Esophagus muscularis mucosa (tissue), 4 donors: Measurements from ENCODE around the gene ZNF783. TPM values are rescaled to one million over a fixed set of nuclear protein-coding genes. Genes with fewer than 3 reads are reported as not detected.

Experiments
- DNase-seq: peaks from one replicate; pipeline ENCODE4 v3.0.0-alpha.2; 2017; ENCODE audit errors: extremely low spot score
- H3K27ac ChIP-seq, 4 donors: fragments of 200-600 bp; sonication (generic); replicated peaks in 1 of 4; 1 replicate in 3 of 4; 2 replicates in 1 of 4; pipeline ENCODE4 v1.5.1; 2016 to 2019; ENCODE audit warnings: mild to moderate bottlenecking in 1 of 4
- H3K27me3 ChIP-seq, 4 donors: fragments of 200-600 bp; sonication (generic); one replicate each; pipeline versions ENCODE4 v1.5.1 to v1.6.0; 2016 to 2019
- H3K36me3 ChIP-seq, 4 donors: fragments of 200-600 bp; sonication (generic); one replicate each; pipeline ENCODE4 v1.5.1; 2016 to 2019
- H3K4me1 ChIP-seq, 4 donors: fragments of 200-600 bp; sonication (generic); one replicate each; pipeline ENCODE4 v1.5.1; 2016 to 2019
- H3K4me3 ChIP-seq, 4 donors: fragments of 200-600 bp; sonication (generic); 1 replicate in 2 of 4; 2 replicates in 2 of 4; pipeline ENCODE4 v1.5.1; 2016 to 2019; ENCODE audit warnings: mild to moderate bottlenecking in 4 of 4, moderate library complexity in 1 of 4
- H3K9me3 ChIP-seq, 4 donors: fragments of 200-600 bp; sonication (generic); 1 replicate in 3 of 4; 2 replicates in 1 of 4; pipeline ENCODE4 v1.5.1; 2016 to 2019
- CTCF ChIP-seq, 3 experiments: fragments of 200-600 bp in 2 of 3; fragments of 450-650 bp in 1 of 3; sonication (generic) in 2 of 3; IDR thresholded peaks; one replicate each; pipeline ENCODE4 v1.5.1; 2017 to 2019; ENCODE audit warnings: antibody characterized with exemption in 3 of 3, mild to moderate bottlenecking in 2 of 3, moderate library complexity in 1 of 3
- EP300 ChIP-seq: sonication (generic); formaldehyde crosslinking; IDR thresholded peaks from one replicate; pipeline ENCODE4 v1.6.1; 2017; ENCODE audit warnings: antibody characterized with exemption
- POLR2A ChIP-seq: fragments of 450-650 bp; IDR thresholded peaks from one replicate; pipeline ENCODE4 v1.6.1; 2017; ENCODE audit warnings: antibody characterized with exemption, moderate library complexity, mild to moderate bottlenecking, low read depth
- POLR2AphosphoS5 ChIP-seq, 2 donors: sonication (generic); formaldehyde crosslinking; IDR thresholded peaks; one replicate each; pipeline ENCODE4 v1.6.1; 2017; ENCODE audit warnings: antibody characterized with exemption in 2 of 2
- WGBS: methylation state at CpG from one replicate; pipeline ENCODE4 v1.1.5; 2018; 5-methylcytosine and 5-hydroxymethylcytosine counted together
- intact Hi-C: fragments of 100-400 bp; cut with DNase I; formaldehyde crosslinking; loops from one replicate; pipeline ENCODE4 v1.15.1; 2023
- total RNA-seq, 4 donors: library from RNA; depleted of rRNA; stranded (reverse); fragments of >200 nt; gene quantifications; one replicate each; pipeline versions ENCODE4 v1.1.0 to v1.2.1, GENCODE V29; 2016

ZNF783 gene
- total RNA-seq, 4 donors from 2014 or later: 8.4 to 12.2 (median 11.9) TPM

- Histone ChIP-seq H3K27ac (no peak overlapping the region), H3K4me3 (no peak overlapping the region), H3K9me3 (no peaks in the 10 kb centered on the region), H3K27me3 (no peaks in the 10 kb centered on the region), H3K36me3 (no peaks in the 10 kb centered on the region), H3K4me1 (peaks cover 15 to 32% (median 24%) of the 10 kb centered on the region in 4 donors)
- WGBS: 77% methylated on average over 3 of the region's 3 CpGs
- TF ChIP-seq CTCF (IDR thresholded peaks at IDR 0.05) (no peak), POLR2AphosphoS5 (IDR thresholded peaks at IDR 0.05) (no peak), POLR2A (no peak), EP300 (no peak)
- intact Hi-C loops: no loop called here
- DNase-seq: no peak
Observed at GRCh38 chr7:149238051-149238450, 23.9 kb upstream of the ZNF783 start.

DNA sequence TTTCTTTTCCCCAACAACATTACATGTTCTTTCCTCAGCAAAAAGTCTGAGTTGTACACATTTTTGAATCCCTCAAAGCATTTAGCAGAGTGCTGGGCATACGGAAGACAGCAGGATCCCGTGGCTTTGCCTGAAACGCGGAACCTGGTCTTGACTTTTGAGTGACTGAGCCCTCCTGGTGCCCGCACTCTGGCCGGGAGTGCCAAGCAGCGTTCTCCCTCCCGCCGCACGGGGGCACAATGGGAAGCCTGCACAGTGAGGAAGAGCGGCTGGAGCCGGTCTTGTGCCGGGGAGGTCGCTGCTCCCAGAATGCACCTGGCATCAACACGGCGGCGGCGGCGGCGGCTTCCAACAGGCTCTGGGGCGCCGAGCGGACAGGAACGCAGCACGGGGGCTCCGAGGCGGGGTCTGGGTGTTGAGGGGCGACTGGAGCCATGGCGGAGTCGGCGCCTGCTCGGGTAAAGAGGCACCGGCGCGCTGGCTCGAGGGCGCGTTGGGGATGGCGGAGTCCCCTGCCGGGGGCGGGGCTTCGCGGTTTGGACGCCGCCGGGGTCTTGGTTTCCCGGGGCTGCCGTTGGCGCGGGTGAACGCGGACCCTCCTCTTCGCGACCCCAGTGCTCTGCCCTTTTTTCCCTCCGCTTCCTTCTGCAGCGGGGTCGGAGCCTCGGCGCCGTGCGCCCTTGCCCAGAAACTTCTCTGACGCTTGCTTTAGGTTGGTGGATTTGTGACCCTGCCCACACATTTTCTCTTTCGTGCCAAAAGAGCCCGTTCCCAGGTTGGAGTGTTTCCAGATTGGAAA, 22.5 kb upstream of the ZNF783 start, which contains the start of gene ZNF212:
ZNF212 (plus strand) TSS at position 307 of the 799 bp plus-strand sequence; CDS start at position 435, 128 bp downstream.
- intact Hi-C loops: loop anchor here (10.0 kb wide), 1 partner anchor 215 kb away; no protein-coding TSS in a partner anchor
- H3K4me1 ChIP-seq: peaks cover 15 to 32% (median 24%) of the 10 kb centered on the region in 4 donors
- H3K27me3 ChIP-seq: no peaks in the 10 kb centered on the region
- no peaks in the 10 kb centered on the region for H3K9me3 ChIP-seq
- peak; percentile 95 for DNase-seq
- WGBS: 7% methylated on average over 3 of the region's 64 CpGs
- peak within 1 kb of the TSS; percentile 73 to 82 (median 75) for H3K27ac ChIP-seq
- H3K4me3 ChIP-seq: peak within 1 kb of the TSS; percentile 79 to 95 (median 86)
- no peak for TF ChIP-seq EP300
- TF ChIP-seq POLR2A: no peak
- peak; percentile 83 to 96 (median 93) for TF ChIP-seq CTCF (IDR thresholded peaks at IDR 0.05)
- peak; percentile 37 to 90 for TF ChIP-seq POLR2AphosphoS5 (IDR thresholded peaks at IDR 0.05)
- no peaks in the 10 kb centered on the region for H3K36me3 ChIP-seq

- no peak for TF ChIP-seq EP300
- TF ChIP-seq POLR2AphosphoS5 (IDR thresholded peaks at IDR 0.05): no peak
- no peak for TF ChIP-seq CTCF (IDR thresholded peaks at IDR 0.05)
- no peak for TF ChIP-seq POLR2A
- Histone ChIP-seq H3K4me1 (peaks cover 15 to 32% (median 26%) of the 10 kb centered on the region in 4 donors), H3K27ac (no peak overlapping the region), H3K9me3 (no peaks in the 10 kb centered on the region), H3K4me3 (peak overlapping the region; percentile 79 to 95 (median 86)), H3K36me3 (no peaks in the 10 kb centered on the region), H3K27me3 (no peaks in the 10 kb centered on the region)
- 73% methylated on average over 5 of the region's 5 CpGs for WGBS
- intact Hi-C loops: loop anchor here (10.0 kb wide), 1 partner anchor 214 kb away; no protein-coding TSS in a partner anchor
- DNase-seq: no peak
Observed at GRCh38 chr7:149240637-149241036, 21.4 kb upstream of the ZNF783 start.

GRCh38 chr7:149241696-149242095, 20.3 kb upstream of the ZNF783 start:
- Histone ChIP-seq H3K4me3 (no peak overlapping the region), H3K9me3 (no peaks in the 10 kb centered on the region), H3K36me3 (no peaks in the 10 kb centered on the region), H3K27me3 (no peaks in the 10 kb centered on the region), H3K27ac (no peak overlapping the region), H3K4me1 (peaks cover 18 to 32% (median 26%) of the 10 kb centered on the region in 4 donors)
- DNase-seq: no peak
- intact Hi-C loops: loop anchor here (10.0 kb wide), 1 partner anchor 213 kb away; no protein-coding TSS in a partner anchor
- 97% methylated on average over 5 of the region's 5 CpGs for WGBS
- TF ChIP-seq POLR2AphosphoS5 (IDR thresholded peaks at IDR 0.05) (no peak), CTCF (IDR thresholded peaks at IDR 0.05) (no peak), EP300 (no peak), POLR2A (no peak)
